Measurements from ENCODE around the gene BCAS1. TPM values are rescaled to one million over a fixed set of nuclear protein-coding genes. Genes with fewer than 3 reads are reported as not detected.

BCAS1 gene
- total RNA-seq, 2 donors from 2014 or later, result 2.1 TPM; not detected in 1

DNA sequence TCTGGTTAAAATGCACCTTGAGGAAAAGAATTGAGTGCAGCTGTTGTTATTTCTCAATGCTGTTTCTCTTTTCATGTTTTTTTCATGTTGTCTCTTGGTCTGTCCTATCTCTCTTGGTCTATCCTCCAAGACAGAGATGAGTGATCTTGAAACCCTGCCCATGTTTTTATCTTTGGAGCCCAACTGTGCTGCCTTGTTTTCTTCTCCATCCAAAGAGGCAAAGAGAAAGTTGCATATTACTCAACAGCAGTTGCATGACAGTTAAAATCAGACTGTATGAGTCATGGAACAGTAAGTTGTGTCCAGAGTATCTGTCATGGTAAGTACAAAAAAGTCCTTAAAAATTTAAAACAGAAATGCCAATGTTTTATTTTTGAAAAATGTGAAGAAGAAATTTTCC is 26.2 kb downstream of the BCAS1 start:
- no peaks in the 10 kb centered on the region for H3K4me1 ChIP-seq
- DNase-seq, result peak in 1 of 4 donors; percentile 21
- no peaks in the 10 kb centered on the region for H3K36me3 ChIP-seq (replicated peaks in 1 of 2; ENCODE audit: insufficient read depth in 1 of 2, low read depth in 2 of 2)
- no peaks in the 10 kb centered on the region for H3K9me3 ChIP-seq
- no peak overlapping the region for H3K4me3 ChIP-seq
- TF ChIP-seq, protein P1, sequence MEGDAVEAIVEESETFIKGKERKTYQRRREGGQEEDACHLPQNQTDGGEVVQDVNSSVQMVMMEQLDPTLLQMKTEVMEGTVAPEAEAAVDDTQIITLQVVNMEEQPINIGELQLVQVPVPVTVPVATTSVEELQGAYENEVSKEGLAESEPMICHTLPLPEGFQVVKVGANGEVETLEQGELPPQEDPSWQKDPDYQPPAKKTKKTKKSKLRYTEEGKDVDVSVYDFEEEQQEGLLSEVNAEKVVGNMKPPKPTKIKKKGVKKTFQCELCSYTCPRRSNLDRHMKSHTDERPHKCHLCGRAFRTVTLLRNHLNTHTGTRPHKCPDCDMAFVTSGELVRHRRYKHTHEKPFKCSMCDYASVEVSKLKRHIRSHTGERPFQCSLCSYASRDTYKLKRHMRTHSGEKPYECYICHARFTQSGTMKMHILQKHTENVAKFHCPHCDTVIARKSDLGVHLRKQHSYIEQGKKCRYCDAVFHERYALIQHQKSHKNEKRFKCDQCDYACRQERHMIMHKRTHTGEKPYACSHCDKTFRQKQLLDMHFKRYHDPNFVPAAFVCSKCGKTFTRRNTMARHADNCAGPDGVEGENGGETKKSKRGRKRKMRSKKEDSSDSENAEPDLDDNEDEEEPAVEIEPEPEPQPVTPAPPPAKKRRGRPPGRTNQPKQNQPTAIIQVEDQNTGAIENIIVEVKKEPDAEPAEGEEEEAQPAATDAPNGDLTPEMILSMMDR (IDR thresholded peaks at IDR 0.05), result no peak
- H3K27me3 ChIP-seq, result no peaks in the 10 kb centered on the region
- intact Hi-C loops (cut with DNase I), result no loop called here
- peak; percentile 21 for ATAC-seq
- H3K27ac ChIP-seq, result no peak overlapping the region

DNA sequence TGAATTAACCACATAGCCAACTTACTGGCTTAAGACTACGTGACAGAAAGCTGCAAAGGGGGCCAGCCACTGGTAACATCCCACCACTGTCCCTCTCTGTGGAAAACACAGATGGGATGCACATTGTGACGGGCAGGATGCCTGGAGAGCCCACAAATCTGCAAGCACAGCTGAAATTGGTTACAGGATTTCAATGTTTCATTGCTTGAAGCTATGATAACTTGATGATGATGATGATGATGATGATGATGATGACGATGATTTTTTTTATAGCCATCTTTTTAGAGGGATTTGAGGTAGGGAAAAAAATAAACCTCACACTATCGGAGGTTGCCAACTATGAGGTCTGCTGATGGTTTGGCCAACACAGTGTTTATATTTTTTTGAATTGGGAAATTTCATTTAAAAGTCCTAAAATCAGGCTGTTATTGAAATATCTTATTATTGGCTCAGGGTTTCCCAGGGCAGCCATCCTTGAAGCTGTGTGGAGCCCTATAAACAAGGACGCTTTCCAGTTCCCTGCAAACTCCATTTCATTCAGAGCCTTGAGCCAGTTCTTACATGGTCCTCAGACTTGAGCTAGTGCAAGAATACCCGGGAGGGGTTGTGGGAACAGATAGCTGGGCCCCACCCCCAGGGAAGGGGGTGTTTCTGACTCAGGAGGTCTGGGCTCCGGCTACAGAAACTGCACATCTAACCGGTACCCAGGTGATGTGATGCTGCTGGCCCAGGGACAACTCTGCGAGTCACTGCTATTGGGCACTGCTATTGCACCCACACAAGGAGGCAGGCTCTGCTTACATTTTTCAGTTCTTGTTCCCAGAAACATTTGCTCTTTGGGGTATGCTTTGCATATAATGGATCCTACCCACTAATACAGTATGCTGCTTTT is 27.1 kb downstream of the BCAS1 start:
- TF ChIP-seq, protein P1 (IDR thresholded peaks at IDR 0.05), result no peak
- no peak for TF ChIP-seq POLR2A (IDR thresholded peaks at IDR 0.05)
- 55 to 72% methylated on average over 6 to 9 of the region's 9 CpGs for whole genome bisulfite sequencing, 2 donors
- Histone ChIP-seq H3K27me3 (no peaks in the 10 kb centered on the region), H3K4me1 (no peaks in the 10 kb centered on the region), H3K9me3 (no peaks in the 10 kb centered on the region), H3K4me3 (no peak overlapping the region), H3K27ac (no peak overlapping the region), H3K36me3 (replicated peaks in 1 of 2; ENCODE audit: insufficient read depth in 1 of 2, low read depth in 2 of 2) (no peaks in the 10 kb centered on the region)
- no peak for ATAC-seq
- no peak for DNase-seq
- intact Hi-C loops (cut with DNase I), result no loop called here

DNA sequence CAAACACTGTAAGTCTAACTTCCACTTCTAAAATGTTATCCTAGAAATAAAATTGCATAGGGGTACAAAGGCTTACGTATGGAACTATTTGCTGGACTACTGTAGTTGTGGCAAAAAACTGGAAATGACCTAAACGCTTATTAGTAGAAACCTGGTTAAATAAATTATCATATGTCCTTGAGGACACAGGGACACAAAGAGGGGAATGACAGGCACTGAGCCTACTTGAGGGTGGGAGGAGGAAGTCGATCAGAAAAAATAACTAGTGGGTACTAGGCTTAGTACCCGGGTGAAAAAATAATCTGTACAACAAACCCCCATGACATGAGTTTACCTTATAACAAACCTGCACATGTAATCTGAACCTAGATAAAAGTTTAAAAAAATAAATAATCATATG is 28.4 kb downstream of the BCAS1 start:
- Histone ChIP-seq H3K27me3 (no peaks in the 10 kb centered on the region), H3K9me3 (no peaks in the 10 kb centered on the region), H3K36me3 (replicated peaks in 1 of 2; ENCODE audit: insufficient read depth in 1 of 2, low read depth in 2 of 2) (no peaks in the 10 kb centered on the region), H3K27ac (no peak overlapping the region), H3K4me1 (no peaks in the 10 kb centered on the region), H3K4me3 (no peak overlapping the region)
- TF ChIP-seq, protein P1 (IDR thresholded peaks at IDR 0.05), result no peak
- TF ChIP-seq POLR2A (IDR thresholded peaks at IDR 0.05), result no peak
- 28 to 40% methylated on average over 4 of the region's 4 CpGs for WGBS, 2 donors
- no peak for DNase-seq
- no peak for ATAC-seq
- intact Hi-C loops (cut with DNase I), result no loop called here

DNA sequence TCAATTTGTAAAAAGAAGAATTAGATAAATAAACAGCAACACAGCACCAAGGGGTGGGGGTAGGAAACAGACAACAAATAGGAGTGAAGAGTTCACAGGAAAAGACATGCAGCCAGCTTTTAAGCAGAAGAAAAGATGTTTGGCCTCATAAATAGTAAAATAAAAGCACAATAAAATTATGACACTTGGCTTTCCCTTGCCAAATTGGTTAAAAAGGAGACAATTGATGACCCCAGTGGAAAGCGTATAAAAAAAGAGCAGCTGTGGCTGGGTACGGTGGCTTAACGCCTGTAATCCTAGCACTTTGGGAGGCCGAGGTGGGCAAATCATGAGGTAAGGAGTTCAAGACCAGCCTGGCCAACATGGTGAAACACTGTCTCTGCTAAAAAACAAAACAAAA is 29.1 kb downstream of the BCAS1 start:
- H3K36me3 ChIP-seq (replicated peaks in 1 of 2; ENCODE audit: insufficient read depth in 1 of 2, low read depth in 2 of 2), result no peaks in the 10 kb centered on the region
- no peaks in the 10 kb centered on the region for H3K9me3 ChIP-seq
- no peak overlapping the region for H3K4me3 ChIP-seq
- TF ChIP-seq POLR2A (IDR thresholded peaks at IDR 0.05), result no peak
- TF ChIP-seq, protein P1 (IDR thresholded peaks at IDR 0.05), result no peak
- no peaks in the 10 kb centered on the region for H3K27me3 ChIP-seq
- no peak overlapping the region for H3K27ac ChIP-seq
- 81 to 86% methylated on average over 4 of the region's 4 CpGs for whole genome bisulfite sequencing, 2 donors
- ATAC-seq (no peak), DNase-seq (no peak)
- intact Hi-C loops (cut with DNase I), result no loop called here
- no peaks in the 10 kb centered on the region for H3K4me1 ChIP-seq

DNA sequence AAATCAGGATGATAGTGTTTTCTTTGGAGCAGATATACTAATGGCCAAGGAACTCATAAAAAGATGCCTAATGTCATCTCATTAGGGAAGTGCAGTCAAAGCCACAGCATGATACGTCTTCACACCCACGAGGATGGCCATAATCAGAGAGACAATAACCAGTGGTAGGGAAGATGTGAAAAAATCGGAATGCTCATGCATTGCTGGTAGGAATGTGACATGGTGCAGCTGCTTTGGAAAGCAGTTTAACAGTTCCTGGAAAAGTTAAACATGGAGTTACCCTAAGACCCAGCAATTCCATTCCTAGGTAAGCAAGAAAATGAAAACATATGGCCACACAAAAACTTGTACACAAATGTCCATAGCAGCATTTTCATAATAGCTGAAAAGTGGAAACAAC is 29.9 kb downstream of the BCAS1 start:
- 62 to 66% methylated on average over 3 of the region's 3 CpGs for WGBS, 2 donors
- no peak for ATAC-seq
- no peak for DNase-seq

More for the DNA sequence above, 29.9 kb downstream of the BCAS1 start:
- H3K9me3 ChIP-seq, result no peaks in the 10 kb centered on the region
- H3K4me1 ChIP-seq, result no peaks in the 10 kb centered on the region
- H3K4me3 ChIP-seq, result no peak overlapping the region
- intact Hi-C loops (cut with DNase I), result no loop called here
- no peak for TF ChIP-seq POLR2A (IDR thresholded peaks at IDR 0.05)
- TF ChIP-seq, protein P1 (IDR thresholded peaks at IDR 0.05), result no peak
- H3K27ac ChIP-seq, result no peak overlapping the region
- H3K27me3 ChIP-seq, result no peaks in the 10 kb centered on the region
- H3K36me3 ChIP-seq (replicated peaks in 1 of 2; ENCODE audit: insufficient read depth in 1 of 2, low read depth in 2 of 2), result no peaks in the 10 kb centered on the region

Data from body of pancreas (tissue), 4 donors.